Bronchial epithelial cell (primary cell): ENCODE results near the gene TRUB2. TPM values are rescaled to one million over a fixed set of nuclear protein-coding genes. Genes with fewer than 3 reads are reported as not detected.

Experiments used
- DNase-seq: peaks from one replicate; pipeline ENCODE4 v3.0.0-alpha.2; 2010; ENCODE audit warnings: low read depth
- FAIRE-seq: peaks from 2 replicates; lab custom pipeline; 2011; peaks lifted over from hg19 to GRCh38; lab: Jason Lieb, UNC
- H3K27me3 ChIP-seq: 2 replicates; pipeline ENCODE4 v1.5.1; 2011; ENCODE audit warnings: low read length; ENCODE audit not compliant: control insufficient read depth, insufficient read depth
- H3K36me3 ChIP-seq: 2 replicates; pipeline ENCODE4 v1.5.1; 2011; ENCODE audit warnings: low read length; ENCODE audit not compliant: control insufficient read depth, insufficient read depth
- H3K4me3 ChIP-seq: 2 replicates; pipeline ENCODE4 v1.5.1; 2011; ENCODE audit warnings: mild to moderate bottlenecking, low read depth, low read length, control low read depth
- total RNA-seq: library from RNA; depleted of rRNA; stranded (reverse); fragments of >200 nt; gene quantifications from 2 replicates; pipeline ENCODE4 v1.2.1, GENCODE V29; 2014
- TF ChIP-seq, protein P1 (sequence below): IDR thresholded peaks from 2 replicates; pipeline ENCODE4 v1.5.1; 2011; ENCODE audit warnings: mild to moderate bottlenecking, moderate library complexity, low read length, control low read depth, inconsistent platforms; ENCODE audit not compliant: insufficient read depth, severe bottlenecking

Gene TRUB2
- total RNA-seq, 1 donor from 2014 or later = 19.2 TPM

DNA sequence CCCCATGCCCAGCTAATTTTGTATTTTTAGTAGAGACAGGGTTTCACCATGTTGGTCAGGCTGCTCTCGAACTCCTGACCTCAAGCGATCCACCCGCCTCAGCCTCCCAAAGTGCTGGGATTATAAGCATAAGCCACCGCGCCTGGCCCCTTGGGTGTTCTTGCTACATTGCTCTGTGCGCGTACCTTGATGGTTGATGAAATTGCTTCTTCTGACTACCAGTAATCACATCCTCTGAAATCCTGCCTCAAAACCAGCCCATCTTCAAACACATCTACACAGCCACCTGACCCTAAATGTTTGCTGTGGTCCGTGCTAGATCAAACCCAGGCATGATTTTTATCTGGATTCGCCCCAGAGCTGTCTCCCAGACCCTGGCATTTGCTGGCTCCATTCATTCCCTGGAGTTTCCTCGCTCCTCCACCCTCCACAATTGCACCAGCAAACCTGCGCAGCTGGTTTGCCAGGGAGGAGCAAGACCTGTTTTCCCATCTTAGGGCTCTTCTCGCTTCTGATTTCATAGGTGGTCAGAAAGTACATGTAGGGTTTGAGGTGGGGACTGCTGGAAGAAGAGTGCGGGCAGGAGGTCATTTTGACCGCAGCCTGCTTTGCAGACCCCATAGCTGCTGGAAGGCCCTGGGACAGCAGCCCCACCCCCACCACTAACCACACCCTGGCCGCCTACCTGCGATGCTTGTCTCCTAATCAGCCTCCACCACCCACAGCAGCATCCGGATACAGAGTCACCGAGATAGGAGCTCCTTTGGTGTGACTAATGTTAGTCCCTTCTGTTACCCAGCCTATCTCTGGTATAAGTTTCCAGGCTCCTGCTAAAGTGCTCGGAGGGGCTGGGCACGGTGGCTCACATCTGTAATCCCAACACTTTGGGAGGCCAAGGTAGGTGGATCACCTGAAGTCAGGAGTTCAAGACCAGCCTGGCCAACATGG is 23.4 kb downstream of the TRUB2 start:
- DNase-seq (peak; percentile 35), FAIRE-seq (no peak)
- TF ChIP-seq, protein P1, sequence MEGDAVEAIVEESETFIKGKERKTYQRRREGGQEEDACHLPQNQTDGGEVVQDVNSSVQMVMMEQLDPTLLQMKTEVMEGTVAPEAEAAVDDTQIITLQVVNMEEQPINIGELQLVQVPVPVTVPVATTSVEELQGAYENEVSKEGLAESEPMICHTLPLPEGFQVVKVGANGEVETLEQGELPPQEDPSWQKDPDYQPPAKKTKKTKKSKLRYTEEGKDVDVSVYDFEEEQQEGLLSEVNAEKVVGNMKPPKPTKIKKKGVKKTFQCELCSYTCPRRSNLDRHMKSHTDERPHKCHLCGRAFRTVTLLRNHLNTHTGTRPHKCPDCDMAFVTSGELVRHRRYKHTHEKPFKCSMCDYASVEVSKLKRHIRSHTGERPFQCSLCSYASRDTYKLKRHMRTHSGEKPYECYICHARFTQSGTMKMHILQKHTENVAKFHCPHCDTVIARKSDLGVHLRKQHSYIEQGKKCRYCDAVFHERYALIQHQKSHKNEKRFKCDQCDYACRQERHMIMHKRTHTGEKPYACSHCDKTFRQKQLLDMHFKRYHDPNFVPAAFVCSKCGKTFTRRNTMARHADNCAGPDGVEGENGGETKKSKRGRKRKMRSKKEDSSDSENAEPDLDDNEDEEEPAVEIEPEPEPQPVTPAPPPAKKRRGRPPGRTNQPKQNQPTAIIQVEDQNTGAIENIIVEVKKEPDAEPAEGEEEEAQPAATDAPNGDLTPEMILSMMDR = no peak
- Histone ChIP-seq H3K4me3 (no peak overlapping the region), H3K36me3 (no peaks in the 10 kb centered on the region), H3K27me3 (no peaks in the 10 kb centered on the region)

DNA sequence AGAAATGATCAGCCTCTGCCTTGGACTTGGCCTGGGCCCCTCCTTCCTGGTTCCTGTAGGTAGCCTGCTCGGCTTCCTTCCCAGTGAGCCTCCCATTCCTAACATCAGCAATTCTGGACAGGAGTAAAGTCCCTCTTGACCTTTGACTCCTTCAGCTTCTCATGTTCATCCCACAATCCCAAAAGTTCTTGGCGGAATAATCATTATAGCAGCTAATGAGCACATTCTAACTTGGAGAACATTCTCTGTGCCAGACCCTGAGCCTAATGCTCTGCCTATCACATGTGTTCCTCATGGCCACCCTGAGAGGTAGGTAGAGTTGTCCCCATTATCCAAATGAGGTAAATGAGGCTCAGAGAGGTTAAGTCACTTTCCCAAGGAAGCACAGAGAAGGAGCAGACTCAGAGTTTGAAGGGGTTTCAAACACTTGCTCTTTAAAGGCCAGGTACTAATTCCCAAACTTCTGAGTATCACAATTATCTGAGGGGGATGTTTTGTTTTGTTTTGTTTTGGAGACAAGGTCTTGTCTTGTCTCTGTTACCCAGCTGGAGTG is 24.9 kb downstream of the TRUB2 start:
- TF ChIP-seq, protein P1 = no peak
- no peak for FAIRE-seq
- H3K36me3 ChIP-seq = no peaks in the 10 kb centered on the region
- H3K4me3 ChIP-seq = no peak overlapping the region
- no peaks in the 10 kb centered on the region for H3K27me3 ChIP-seq
- no peak for DNase-seq

DNA sequence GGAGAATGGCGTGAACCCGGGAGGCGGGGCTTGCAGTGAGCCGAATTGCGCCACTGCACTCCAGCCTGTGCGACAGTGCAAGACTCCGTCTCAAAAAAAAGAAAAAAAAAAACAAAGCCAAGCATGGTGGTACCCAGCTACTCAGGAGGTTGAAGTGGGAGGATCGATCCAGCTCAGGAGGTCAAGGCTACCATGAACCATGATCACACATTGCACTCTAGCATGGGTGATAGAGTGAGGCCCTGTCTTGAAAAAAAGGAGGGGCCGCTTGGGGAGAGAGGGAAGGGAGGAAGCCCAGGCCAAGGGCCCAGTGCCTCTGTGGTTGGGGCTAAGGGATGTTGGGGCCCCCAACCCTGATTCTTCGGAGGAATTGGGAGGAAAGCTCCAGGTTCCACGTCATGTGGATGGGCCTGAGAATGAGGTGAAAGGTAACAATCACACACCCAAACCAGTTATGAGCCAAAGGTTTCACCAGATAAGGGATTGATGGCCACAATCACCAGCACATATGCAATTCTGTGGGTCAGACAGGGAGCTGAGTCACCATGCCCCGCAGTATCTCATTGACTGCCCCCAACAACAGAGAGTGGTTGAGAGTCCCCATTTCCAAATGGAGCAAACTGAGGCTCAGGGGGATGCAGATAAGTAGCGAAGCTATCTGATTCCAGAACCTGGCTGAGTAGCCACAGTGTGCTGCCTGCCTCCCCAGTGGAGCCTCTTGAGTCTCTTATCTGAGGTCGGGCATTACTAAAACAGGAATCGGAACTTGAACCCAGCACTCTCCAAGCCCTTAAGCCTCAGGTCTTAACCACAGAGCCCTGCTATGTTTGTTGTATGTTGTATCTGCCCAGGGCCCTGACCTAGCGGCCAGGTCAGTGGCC is 25.7 kb downstream of the TRUB2 start:
- H3K4me3 ChIP-seq = no peak overlapping the region
- no peak for FAIRE-seq

DNA sequence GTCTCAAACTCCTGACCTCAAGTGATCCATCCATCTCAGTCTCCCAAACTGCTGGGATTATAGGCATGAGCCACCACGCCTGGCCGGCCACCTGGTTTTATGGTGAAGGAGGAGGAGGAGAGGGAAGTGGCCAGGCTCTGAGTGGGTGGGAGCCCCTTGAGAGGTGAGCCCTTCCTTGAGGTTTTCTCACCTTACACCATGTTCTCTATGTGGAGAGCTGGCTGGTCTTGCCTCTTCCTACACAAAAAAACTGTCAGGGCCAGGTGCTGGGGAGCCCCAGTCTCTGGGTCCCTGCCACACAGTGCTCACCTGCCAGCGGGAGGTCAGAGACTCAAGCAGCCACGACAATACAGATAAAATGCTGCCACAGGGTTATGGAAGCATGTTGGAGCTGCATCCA is 28.1 kb downstream of the TRUB2 start:
- DNase-seq = no peak

More for the DNA sequence above, 25.7 kb downstream of the TRUB2 start:
- TF ChIP-seq, protein P1 = no peak
- DNase-seq = no peak
- no peaks in the 10 kb centered on the region for H3K27me3 ChIP-seq
- H3K36me3 ChIP-seq = no peaks in the 10 kb centered on the region

DNA sequence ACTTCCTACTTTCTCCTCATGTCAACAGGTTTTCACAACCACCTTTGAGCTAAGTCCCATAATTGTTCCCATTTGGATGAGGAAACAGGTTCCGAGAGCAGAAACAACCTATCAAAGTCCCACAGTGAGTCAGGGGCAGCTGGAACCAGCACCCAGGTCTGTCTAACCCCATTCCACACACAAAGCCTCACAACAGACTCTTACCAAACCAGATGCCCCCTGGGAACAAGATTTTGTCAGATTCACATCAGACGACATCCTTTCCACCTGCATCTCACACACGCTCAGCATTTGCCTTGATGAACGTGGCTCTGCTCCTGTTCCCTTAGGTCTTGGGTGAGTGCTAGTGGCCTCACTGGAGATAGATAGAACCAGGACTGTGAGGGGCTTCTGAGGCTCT is 29.2 kb downstream of the TRUB2 start:
- Histone ChIP-seq H3K36me3 (no peaks in the 10 kb centered on the region), H3K4me3 (no peak overlapping the region), H3K27me3 (no peaks in the 10 kb centered on the region)
- no peak for FAIRE-seq
- DNase-seq = no peak
- TF ChIP-seq, protein P1 = no peak

More for the DNA sequence above, 28.1 kb downstream of the TRUB2 start:
- FAIRE-seq = no peak
- TF ChIP-seq, protein P1 = no peak
- Histone ChIP-seq H3K36me3 (no peaks in the 10 kb centered on the region), H3K27me3 (no peaks in the 10 kb centered on the region), H3K4me3 (no peak overlapping the region)
